HEK293T (cell line): ENCODE measurements around the gene IFI27L2.

Experiments used
- BHLHE40 ChIP-seq: fragments of 450-650 bp; IDR thresholded peaks from 2 replicates; pipeline ENCODE4 v1.6.1; 2016; ENCODE audit warnings: mild to moderate bottlenecking, moderate library complexity, borderline replicate concordance
- ELF4 ChIP-seq: fragments of 450-650 bp; IDR thresholded peaks from 2 replicates; pipeline ENCODE4 v1.6.1; 2017; ENCODE audit warnings: antibody characterized with exemption
- FOXA1 ChIP-seq: fragments of 450-650 bp; IDR thresholded peaks from 2 replicates; pipeline ENCODE4 v1.6.1; 2016; ENCODE audit warnings: mild to moderate bottlenecking
- FOXM1 ChIP-seq: fragments of 450-650 bp; IDR thresholded peaks from 2 replicates; pipeline ENCODE4 v1.6.1; 2017; ENCODE audit warnings: mild to moderate bottlenecking, borderline replicate concordance
- SP1 ChIP-seq: fragments of 450-650 bp; IDR thresholded peaks from 2 replicates; pipeline ENCODE4 v1.6.1; 2017
- SUZ12 ChIP-seq: fragments of 450-650 bp; IDR thresholded peaks from 2 replicates; pipeline ENCODE4 v1.6.1; 2016; ENCODE audit warnings: mild to moderate bottlenecking
- TARDBP ChIP-seq: fragments of 450-650 bp; IDR thresholded peaks from 2 replicates; pipeline ENCODE4 v1.6.1; 2016
- ZNF384 ChIP-seq: fragments of 450-650 bp; IDR thresholded peaks from 2 replicates; pipeline ENCODE4 v1.6.1; 2016

- TF ChIP-seq FOXA1 (no peak), SUZ12 (no peak), ZNF384 (no peak), BHLHE40 (no peak), TARDBP (no peak), ELF4 (no peak), SP1 (no peak), FOXM1 (no peak)
Measured at GRCh38 chr14:94129111-94129757, at the start of gene IFI27L2.
